HFF-Myc (cell line): ENCODE measurements around the gene MIS18A.

ENCODE experiments used
- DNase-seq: peaks from one replicate; pipeline ENCODE4 v3.0.0-alpha.2; 2011; ENCODE audit warnings: low read depth; ENCODE audit errors: extremely low read depth
- H3K4me3 ChIP-seq: replicated peaks from 2 replicates; pipeline ENCODE4 v1.5.1; 2011; ENCODE audit warnings: low read depth, mild to moderate bottlenecking, control low read depth, low read length
- TF ChIP-seq, protein P1 (sequence below): IDR thresholded peaks from 2 replicates; pipeline ENCODE4 v1.5.1; 2012; ENCODE audit warnings: mild to moderate bottlenecking, low read depth, low read length, control low read depth; ENCODE audit errors: missing control alignments

The MIS18A gene

DNA sequence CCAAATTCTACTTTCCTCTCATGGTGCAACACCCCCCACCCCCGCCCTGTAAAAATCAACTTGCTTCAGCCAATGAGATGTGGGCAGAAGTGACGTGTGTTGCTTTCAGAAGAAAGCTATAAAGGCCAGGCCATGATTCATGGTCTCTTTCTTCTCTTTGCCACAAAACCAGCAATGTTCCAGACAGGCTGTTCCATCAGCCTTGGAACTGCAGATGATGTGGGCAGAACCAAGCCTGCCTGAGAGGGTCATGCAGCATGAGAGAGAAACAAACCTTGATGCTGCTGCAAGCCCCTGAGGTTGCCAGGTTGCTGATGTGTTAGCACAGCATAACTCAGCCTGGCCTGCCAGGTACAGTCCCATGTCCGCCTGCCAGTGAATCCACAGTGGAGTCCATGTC is 41.8 kb downstream of the MIS18A start:
- H3K4me3 ChIP-seq = no peak overlapping the region
- TF ChIP-seq, protein P1, sequence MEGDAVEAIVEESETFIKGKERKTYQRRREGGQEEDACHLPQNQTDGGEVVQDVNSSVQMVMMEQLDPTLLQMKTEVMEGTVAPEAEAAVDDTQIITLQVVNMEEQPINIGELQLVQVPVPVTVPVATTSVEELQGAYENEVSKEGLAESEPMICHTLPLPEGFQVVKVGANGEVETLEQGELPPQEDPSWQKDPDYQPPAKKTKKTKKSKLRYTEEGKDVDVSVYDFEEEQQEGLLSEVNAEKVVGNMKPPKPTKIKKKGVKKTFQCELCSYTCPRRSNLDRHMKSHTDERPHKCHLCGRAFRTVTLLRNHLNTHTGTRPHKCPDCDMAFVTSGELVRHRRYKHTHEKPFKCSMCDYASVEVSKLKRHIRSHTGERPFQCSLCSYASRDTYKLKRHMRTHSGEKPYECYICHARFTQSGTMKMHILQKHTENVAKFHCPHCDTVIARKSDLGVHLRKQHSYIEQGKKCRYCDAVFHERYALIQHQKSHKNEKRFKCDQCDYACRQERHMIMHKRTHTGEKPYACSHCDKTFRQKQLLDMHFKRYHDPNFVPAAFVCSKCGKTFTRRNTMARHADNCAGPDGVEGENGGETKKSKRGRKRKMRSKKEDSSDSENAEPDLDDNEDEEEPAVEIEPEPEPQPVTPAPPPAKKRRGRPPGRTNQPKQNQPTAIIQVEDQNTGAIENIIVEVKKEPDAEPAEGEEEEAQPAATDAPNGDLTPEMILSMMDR = no peak
- DNase-seq = no peak

DNA sequence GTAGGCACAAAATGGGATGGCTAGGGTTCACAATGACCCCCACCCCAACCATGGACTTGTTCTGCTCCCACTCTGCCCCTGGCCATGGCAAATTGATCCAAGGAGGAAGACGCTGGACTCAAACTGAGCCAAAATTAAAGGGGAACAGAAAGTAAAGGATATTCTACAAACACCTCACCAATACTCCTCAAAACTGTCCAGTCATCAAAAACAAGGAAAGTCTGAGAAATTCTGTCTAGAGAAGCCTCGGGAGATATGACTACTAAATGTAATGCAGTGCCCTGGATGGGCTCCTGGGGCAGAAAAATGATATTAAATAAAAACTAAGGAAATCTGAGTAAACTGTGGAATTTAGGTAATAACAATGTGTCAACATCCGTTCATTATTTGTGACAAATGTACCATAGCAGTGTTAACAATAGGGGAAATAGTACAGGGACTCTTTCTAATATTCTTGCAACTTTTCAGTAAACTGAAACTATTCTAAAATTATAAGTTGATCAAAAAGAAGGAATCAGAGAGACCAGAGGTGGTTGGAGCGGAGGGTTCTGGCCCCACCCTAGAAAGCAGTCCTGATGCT is 45.0 kb downstream of the MIS18A start:
- TF ChIP-seq, protein P1 = no peak
- DNase-seq = no peak
- H3K4me3 ChIP-seq = no peak overlapping the region

DNA sequence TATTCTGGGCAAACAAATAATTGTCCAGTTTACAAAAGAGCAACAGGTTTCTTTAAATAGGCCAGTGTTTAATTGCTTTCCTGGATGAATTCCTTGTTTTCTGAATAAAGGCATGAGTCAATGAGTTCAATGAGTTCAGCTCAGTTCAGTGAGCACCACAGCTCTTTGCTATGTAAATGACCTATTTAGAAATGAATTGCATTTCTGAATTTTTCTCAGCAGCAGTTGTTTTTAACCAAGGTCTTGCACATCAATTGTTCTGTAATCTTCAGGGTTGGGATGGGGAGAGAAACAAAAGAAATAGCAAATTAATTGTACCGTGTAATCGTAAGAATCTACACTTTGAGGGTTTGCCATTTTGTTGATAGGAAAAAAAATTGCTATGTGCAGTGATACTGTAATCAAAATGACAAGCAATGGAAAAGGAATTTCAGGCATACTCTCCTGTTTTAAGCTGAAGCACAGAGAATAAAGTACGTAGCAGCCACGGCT is 45.7 kb downstream of the MIS18A start:
- no peak overlapping the region for H3K4me3 ChIP-seq
- TF ChIP-seq, protein P1 = no peak
- no peak for DNase-seq

DNA sequence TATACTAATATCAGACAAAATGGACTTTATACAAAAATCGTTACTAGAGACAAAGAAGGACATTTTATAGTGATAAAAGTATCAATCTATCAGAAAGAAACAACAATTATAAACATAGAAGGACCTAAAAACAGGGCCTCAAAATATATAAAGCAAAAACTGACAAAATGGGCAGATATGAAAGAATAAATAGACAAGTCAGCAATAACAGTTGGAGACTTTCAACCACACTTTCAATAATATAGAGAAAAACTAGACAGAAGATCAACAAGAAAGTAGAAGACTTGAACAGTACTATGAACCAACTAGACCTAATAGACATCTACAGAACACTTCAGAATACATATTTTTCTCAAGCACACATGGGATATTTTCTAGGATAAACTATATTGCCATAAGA is 52.4 kb downstream of the MIS18A start:
- no peak overlapping the region for H3K4me3 ChIP-seq
- DNase-seq = no peak
- TF ChIP-seq, protein P1 = no peak
